H1 (cell line): ENCODE data around the gene CNGB1.

Experiments used
- SP1 ChIP-seq: IDR thresholded peaks from 2 replicates; pipeline ENCODE4 v1.6.1; 2011; ENCODE audit warnings: low read depth, low read length
- TF ChIP-seq, protein P1 (sequence below), 3 experiments: IDR thresholded peaks; 1 replicate in 2 of 3; 2 replicates in 1 of 3; pipeline versions ENCODE4 v1.5.1 to v1.6.1; 2011; ENCODE audit warnings: low read length in 3 of 3, mild to moderate bottlenecking in 3 of 3, inconsistent platforms in 2 of 3, low read depth in 1 of 3, moderate library complexity in 1 of 3; ENCODE audit not compliant: insufficient read depth in 1 of 3; ENCODE audit errors: control extremely low read depth in 1 of 3

DNA sequence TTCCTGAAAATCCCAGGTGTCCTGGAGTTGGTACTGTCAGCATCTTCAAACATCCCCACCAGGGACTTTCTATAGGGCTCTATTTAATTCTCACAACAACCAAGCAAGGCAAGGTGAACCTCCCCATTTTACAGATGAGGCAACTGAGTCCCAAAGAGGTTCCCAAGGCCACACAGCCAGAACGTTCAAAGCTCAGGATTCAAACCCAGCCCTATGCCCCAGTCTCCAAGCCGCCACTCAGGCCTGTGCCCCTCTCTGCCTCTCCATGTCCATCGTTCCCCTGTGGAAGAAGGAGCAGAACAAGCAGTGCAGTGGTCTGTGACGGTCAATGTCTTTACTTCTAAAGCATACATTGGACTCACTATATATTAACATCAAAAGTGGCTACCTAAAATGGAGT, 23.4 kb upstream of the CNGB1 start:
- TF ChIP-seq, protein P1, sequence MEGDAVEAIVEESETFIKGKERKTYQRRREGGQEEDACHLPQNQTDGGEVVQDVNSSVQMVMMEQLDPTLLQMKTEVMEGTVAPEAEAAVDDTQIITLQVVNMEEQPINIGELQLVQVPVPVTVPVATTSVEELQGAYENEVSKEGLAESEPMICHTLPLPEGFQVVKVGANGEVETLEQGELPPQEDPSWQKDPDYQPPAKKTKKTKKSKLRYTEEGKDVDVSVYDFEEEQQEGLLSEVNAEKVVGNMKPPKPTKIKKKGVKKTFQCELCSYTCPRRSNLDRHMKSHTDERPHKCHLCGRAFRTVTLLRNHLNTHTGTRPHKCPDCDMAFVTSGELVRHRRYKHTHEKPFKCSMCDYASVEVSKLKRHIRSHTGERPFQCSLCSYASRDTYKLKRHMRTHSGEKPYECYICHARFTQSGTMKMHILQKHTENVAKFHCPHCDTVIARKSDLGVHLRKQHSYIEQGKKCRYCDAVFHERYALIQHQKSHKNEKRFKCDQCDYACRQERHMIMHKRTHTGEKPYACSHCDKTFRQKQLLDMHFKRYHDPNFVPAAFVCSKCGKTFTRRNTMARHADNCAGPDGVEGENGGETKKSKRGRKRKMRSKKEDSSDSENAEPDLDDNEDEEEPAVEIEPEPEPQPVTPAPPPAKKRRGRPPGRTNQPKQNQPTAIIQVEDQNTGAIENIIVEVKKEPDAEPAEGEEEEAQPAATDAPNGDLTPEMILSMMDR (IDR thresholded peaks at IDR 0.05; ENCODE audit: control extremely low read depth in 1 of 3, insufficient read depth in 1 of 3, low read depth in 1 of 3, low read length in 3 of 3) = no peak
- TF ChIP-seq SP1 = no peak
